Measurements from ENCODE around the gene DEFB129.

The DEFB129 gene

GRCh38 chr20:273884-274283 lies 46.8 kb downstream of the DEFB129 start:
- H3K27ac ChIP-seq (ENCODE audit: low read depth, low read length) = no peak overlapping the region
- peaks cover 26% of the 10 kb centered on the region for H3K36me3 ChIP-seq (ENCODE audit: insufficient read depth, low read length)
- no peaks in the 10 kb centered on the region for H3K4me1 ChIP-seq (ENCODE audit: insufficient read depth, low read length)
- no peak overlapping the region for H3K4me3 ChIP-seq (ENCODE audit: low read length)
- H3K9ac ChIP-seq (ENCODE audit: low read depth, low read length) = no peak overlapping the region
- 58% methylated on average over 3 of the region's 3 CpGs for WGBS
- H3K9me3 ChIP-seq (ENCODE audit: insufficient read depth, low read depth, low read length) = no peaks in the 10 kb centered on the region
- no peaks in the 10 kb centered on the region for H3K27me3 ChIP-seq (ENCODE audit: insufficient read depth, low read length)

- Histone ChIP-seq H3K9ac (ENCODE audit: low read depth, low read length) (no peak overlapping the region), H3K36me3 (ENCODE audit: insufficient read depth, low read length) (peaks cover 26% of the 10 kb centered on the region)
- WGBS = 95% methylated on average over 6 of the region's 7 CpGs
Measured at GRCh38 chr20:275791-276190, 48.7 kb downstream of the DEFB129 start.

GRCh38 chr20:276620-277495 lies 49.8 kb downstream of the DEFB129 start:
- peaks cover 30% of the 10 kb centered on the region for H3K36me3 ChIP-seq (ENCODE audit: insufficient read depth, low read length)
- no peaks in the 10 kb centered on the region for H3K4me1 ChIP-seq (ENCODE audit: insufficient read depth, low read length)
- H3K9me3 ChIP-seq (ENCODE audit: insufficient read depth, low read depth, low read length) = no peaks in the 10 kb centered on the region
- 94% methylated on average over 12 of the region's 12 CpGs for WGBS
- H3K27ac ChIP-seq (ENCODE audit: low read depth, low read length) = no peak overlapping the region
- H3K9ac ChIP-seq (ENCODE audit: low read depth, low read length) = no peak overlapping the region
- H3K27me3 ChIP-seq (ENCODE audit: insufficient read depth, low read length) = no peaks in the 10 kb centered on the region
- no peak overlapping the region for H3K4me3 ChIP-seq (ENCODE audit: low read length)

More at GRCh38 chr20:275791-276190, 48.7 kb downstream of the DEFB129 start:
- Histone ChIP-seq H3K4me3 (ENCODE audit: low read length) (no peak overlapping the region), H3K9me3 (ENCODE audit: insufficient read depth, low read depth, low read length) (no peaks in the 10 kb centered on the region), H3K27ac (ENCODE audit: low read depth, low read length) (no peak overlapping the region), H3K4me1 (ENCODE audit: insufficient read depth, low read length) (no peaks in the 10 kb centered on the region), H3K27me3 (ENCODE audit: insufficient read depth, low read length) (no peaks in the 10 kb centered on the region)

- no peak overlapping the region for H3K9ac ChIP-seq (ENCODE audit: low read depth, low read length)
- H3K27ac ChIP-seq (ENCODE audit: low read depth, low read length) = no peak overlapping the region
- H3K27me3 ChIP-seq (ENCODE audit: insufficient read depth, low read length) = no peaks in the 10 kb centered on the region
- peaks cover 33% of the 10 kb centered on the region for H3K36me3 ChIP-seq (ENCODE audit: insufficient read depth, low read length)
- no peaks in the 10 kb centered on the region for H3K4me1 ChIP-seq (ENCODE audit: insufficient read depth, low read length)
- no peaks in the 10 kb centered on the region for H3K9me3 ChIP-seq (ENCODE audit: insufficient read depth, low read depth, low read length)
- 38% methylated on average over 2 of the region's 3 CpGs for WGBS
- H3K4me3 ChIP-seq (ENCODE audit: low read length) = no peak overlapping the region
Measured at GRCh38 chr20:277496-277781, 50.4 kb downstream of the DEFB129 start.

GRCh38 chr20:278181-278580 lies 51.1 kb downstream of the DEFB129 start:
- Histone ChIP-seq H3K27ac (ENCODE audit: low read depth, low read length) (peak overlapping the region; percentile 25; the same call in 1 of the 2 replicates), H3K9ac (ENCODE audit: low read depth, low read length) (peak overlapping the region; percentile 29; the same call in 1 of the 2 replicates), H3K4me1 (ENCODE audit: insufficient read depth, low read length) (no peaks in the 10 kb centered on the region), H3K9me3 (ENCODE audit: insufficient read depth, low read depth, low read length) (no peaks in the 10 kb centered on the region), H3K36me3 (ENCODE audit: insufficient read depth, low read length) (peaks cover 33% of the 10 kb centered on the region), H3K27me3 (ENCODE audit: insufficient read depth, low read length) (no peaks in the 10 kb centered on the region), H3K4me3 (ENCODE audit: low read length) (peak overlapping the region; percentile 50)
- 61% methylated on average over 5 of the region's 5 CpGs for WGBS

- peak overlapping the region; percentile 29; the same call in 1 of the 2 replicates for H3K9ac ChIP-seq (ENCODE audit: low read depth, low read length)
- H3K9me3 ChIP-seq (ENCODE audit: insufficient read depth, low read depth, low read length) = no peaks in the 10 kb centered on the region
- H3K4me1 ChIP-seq (ENCODE audit: insufficient read depth, low read length) = no peaks in the 10 kb centered on the region
- H3K27me3 ChIP-seq (ENCODE audit: insufficient read depth, low read length) = no peaks in the 10 kb centered on the region
- peak overlapping the region; percentile 50 for H3K4me3 ChIP-seq (ENCODE audit: low read length)
- WGBS = 9% methylated on average over 63 of the region's 88 CpGs
- peak overlapping the region; percentile 25; the same call in 1 of the 2 replicates for H3K27ac ChIP-seq (ENCODE audit: low read depth, low read length)
- H3K36me3 ChIP-seq (ENCODE audit: insufficient read depth, low read length) = peaks cover 37% of the 10 kb centered on the region
Measured at GRCh38 chr20:278607-279571, 51.8 kb downstream of the DEFB129 start.

Data from HUES64 (cell line).